Fibroblast of lung (primary cell): Measurements from ENCODE around the gene KLHL17.

ENCODE experiments used
- CTCF ChIP-seq, 2 donors: IDR thresholded peaks in 1 of 2; conservative IDR thresholded peaks in 1 of 2; 1 replicate in 1 of 2; 2 replicates in 1 of 2; pipeline ENCODE4 v1.5.1; 2011 to 2012; ENCODE audit warnings: low read length in 2 of 2, control low read depth in 1 of 2, inconsistent platforms in 1 of 2, low read depth in 1 of 2, mild to moderate bottlenecking in 1 of 2
- EZH2 ChIP-seq: IDR thresholded peaks from 2 replicates; pipeline ENCODE4 v1.5.1; 2012; ENCODE audit warnings: low read length, control low read depth, mild to moderate bottlenecking; ENCODE audit errors: missing control alignments

DNA sequence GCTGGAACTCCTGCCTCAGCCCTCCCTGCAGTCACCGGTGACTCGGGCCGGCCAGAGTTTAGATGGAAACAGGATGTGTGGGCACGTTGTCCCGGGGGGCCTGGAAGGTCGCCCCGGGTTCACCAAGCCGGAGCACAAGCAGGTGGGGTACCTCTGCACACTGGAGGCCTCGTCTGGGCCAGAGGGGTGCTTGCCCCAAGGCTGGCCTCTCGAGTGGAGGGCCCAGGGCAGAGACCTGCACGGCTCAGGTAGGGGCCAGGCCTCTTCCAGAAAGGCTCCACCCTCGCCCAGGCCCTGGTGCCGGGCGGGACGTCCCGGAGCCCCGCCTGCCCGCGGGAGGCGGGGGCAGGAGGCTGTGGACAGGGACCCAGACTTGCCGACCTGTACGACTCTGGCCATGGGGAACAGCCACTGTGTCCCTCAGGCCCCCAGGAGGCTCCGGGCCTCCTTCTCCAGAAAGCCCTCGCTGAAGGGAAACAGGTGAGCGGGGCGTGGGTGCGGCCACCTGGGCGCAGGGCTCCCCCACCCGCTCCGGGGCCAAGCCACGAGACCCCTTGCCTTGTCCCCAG is 5.8 kb downstream of the KLHL17 start, which contains the start of gene PLEKHN1:
- TF ChIP-seq CTCF (conservative IDR thresholded peaks at IDR 0.05 in 1 of 2, IDR thresholded peaks at IDR 0.05 in 1 of 2; ENCODE audit: low read depth in 1 of 2, low read length in 2 of 2) (no peak), EZH2 (no peak)
